NCI-H748 (cell line): ENCODE results near the gene PKHD1.
A peak's percentile ranks its signal among the peaks of the same experiment; 100 is the strongest.

Source experiments
- DNase-seq: peaks from one replicate; lab custom pipeline; 2025; ENCODE audit not compliant: unreplicated experiment; lab: John Stamatoyannopoulos, UW

The PKHD1 gene

GRCh38 chr6:51813904-51814303 is 273.5 kb downstream of the PKHD1 start:
- no peak for DNase-seq

- no peak for DNase-seq
Observed at GRCh38 chr6:51812231-51812630, 275.2 kb downstream of the PKHD1 start.

GRCh38 chr6:51805517-51805916 is 281.9 kb downstream of the PKHD1 start:
- no peak for DNase-seq

- no peak for DNase-seq
Observed at GRCh38 chr6:51800603-51801002, 286.8 kb downstream of the PKHD1 start.

GRCh38 chr6:51793393-51793792 is 294.0 kb downstream of the PKHD1 start:
- no peak for DNase-seq

GRCh38 chr6:51792273-51793030 is 295.0 kb downstream of the PKHD1 start:
- no peak for DNase-seq

- DNase-seq, result no peak
Observed at GRCh38 chr6:51790946-51791345, 296.5 kb downstream of the PKHD1 start.

GRCh38 chr6:51788121-51788520 is 299.3 kb downstream of the PKHD1 start:
- no peak for DNase-seq

GRCh38 chr6:51778666-51779065 is 308.7 kb downstream of the PKHD1 start:
- DNase-seq, result no peak

- no peak for DNase-seq
Observed at GRCh38 chr6:51777618-51778017, 309.8 kb downstream of the PKHD1 start.

GRCh38 chr6:51775942-51776860 is 311.2 kb downstream of the PKHD1 start:
- no peak for DNase-seq

GRCh38 chr6:51768087-51768486 is 319.3 kb downstream of the PKHD1 start:
- DNase-seq, result no peak

- DNase-seq, result no peak
Observed at GRCh38 chr6:51765230-51765629, 322.2 kb downstream of the PKHD1 start.

GRCh38 chr6:51753635-51754034 is 333.8 kb downstream of the PKHD1 start:
- DNase-seq, result peak; percentile 70

GRCh38 chr6:51743999-51744398 is 343.4 kb downstream of the PKHD1 start:
- DNase-seq, result no peak

GRCh38 chr6:51740658-51741057 is 346.8 kb downstream of the PKHD1 start:
- DNase-seq, result no peak

- DNase-seq, result no peak
Observed at GRCh38 chr6:51738614-51739013, 348.8 kb downstream of the PKHD1 start.

GRCh38 chr6:51737580-51738360 is 349.6 kb downstream of the PKHD1 start:
- no peak for DNase-seq

- DNase-seq, result no peak
Observed at GRCh38 chr6:51725155-51725554, 362.3 kb downstream of the PKHD1 start.

- no peak for DNase-seq
Observed at GRCh38 chr6:51720327-51720726, 367.1 kb downstream of the PKHD1 start.

- no peak for DNase-seq
Observed at GRCh38 chr6:51719297-51719696, 368.1 kb downstream of the PKHD1 start.
